Stimulated activated effector memory CD8-positive, alpha-beta T cell treated with anti-CD3 and anti-CD28 coated beads, Interleukin-12 subunit alpha, Interleukin-12 subunit beta, amount 100 ng/mL, for 72 hours (primary cell): ENCODE measurements around the gene MDFIC2.
"Not testable (repeated sequence)": the region's sequence is repeated elsewhere in the genome, so short reads cannot be mapped to it uniquely, and the experiment has no call there.

Experiments
- ATAC-seq: fragments of 150-1000 bp; cut with Tn5 transposase; 2 replicates; pipeline ENCODE4 v1.10.0; 2021
- DNase-seq, 2 donors: peaks; one replicate each; pipeline ENCODE4 v3.0.0; 2021 to 2022; ENCODE audit warnings: low spot score in 2 of 2
- H3K27ac Mint-ChIP-seq: one replicate; pipeline ENCODE4 v1.8.0; 2022; ENCODE audit warnings: mild to moderate bottlenecking, mixed read lengths
- H3K36me3 Mint-ChIP-seq: one replicate; pipeline ENCODE4 v1.8.0; 2022; ENCODE audit warnings: mild to moderate bottlenecking, mixed read lengths
- H3K4me1 Mint-ChIP-seq: one replicate; pipeline ENCODE4 v1.8.0; 2022; ENCODE audit warnings: mixed read lengths
- H3K4me3 Mint-ChIP-seq: one replicate; pipeline ENCODE4 v1.8.0; 2022; ENCODE audit warnings: mild to moderate bottlenecking, mixed read lengths
- H3K9me3 Mint-ChIP-seq: one replicate; pipeline ENCODE4 v1.8.0; 2022; ENCODE audit warnings: mixed read lengths

The MDFIC2 gene

GRCh38 chr3:70233112-70233511 is 79.3 kb downstream of the MDFIC2 start:
- no peaks in the 10 kb centered on the region for H3K36me3 Mint-ChIP-seq
- H3K4me1 Mint-ChIP-seq = no peaks in the 10 kb centered on the region
- no peak overlapping the region for H3K27ac Mint-ChIP-seq
- H3K9me3 Mint-ChIP-seq = peaks cover 12% of the 10 kb centered on the region
- DNase-seq (no peak), ATAC-seq (no peak)
- H3K4me3 Mint-ChIP-seq = no peak overlapping the region

- ATAC-seq (no peak), DNase-seq (no peak)
- H3K36me3 Mint-ChIP-seq = no peaks in the 10 kb centered on the region
These were observed 81.2 kb downstream of the MDFIC2 start for GRCh38 chr3:70231266-70231701.

GRCh38 chr3:70227437-70227836 is 85.0 kb downstream of the MDFIC2 start:
- Mint-ChIP-seq H3K9me3 (peaks cover 3% of the 10 kb centered on the region), H3K27ac (no peak overlapping the region), H3K4me1 (no peaks in the 10 kb centered on the region), H3K4me3 (no peak overlapping the region), H3K36me3 (no peaks in the 10 kb centered on the region)
- no peak for ATAC-seq
- DNase-seq = no peak

More at GRCh38 chr3:70231266-70231701, 81.2 kb downstream of the MDFIC2 start:
- no peak overlapping the region for H3K27ac Mint-ChIP-seq
- H3K4me3 Mint-ChIP-seq = no peak overlapping the region
- no peaks in the 10 kb centered on the region for H3K4me1 Mint-ChIP-seq
- H3K9me3 Mint-ChIP-seq = peaks cover 9% of the 10 kb centered on the region

GRCh38 chr3:70225146-70225545 is 87.3 kb downstream of the MDFIC2 start:
- Mint-ChIP-seq H3K36me3 (no peaks in the 10 kb centered on the region), H3K4me3 (no peak overlapping the region), H3K9me3 (no peaks in the 10 kb centered on the region), H3K4me1 (no peaks in the 10 kb centered on the region), H3K27ac (no peak overlapping the region)
- DNase-seq (no peak), ATAC-seq (no peak)

- Mint-ChIP-seq H3K4me3 (no peak overlapping the region), H3K36me3 (no peaks in the 10 kb centered on the region), H3K9me3 (peaks cover 2% of the 10 kb centered on the region), H3K4me1 (no peaks in the 10 kb centered on the region), H3K27ac (no peak overlapping the region)
- ATAC-seq = no peak
- DNase-seq = no peak
These were observed 88.1 kb downstream of the MDFIC2 start for GRCh38 chr3:70224337-70224736.

GRCh38 chr3:70218471-70218870 is 94.0 kb downstream of the MDFIC2 start:
- Mint-ChIP-seq H3K27ac (no peak overlapping the region), H3K4me3 (no peak overlapping the region), H3K36me3 (no peaks in the 10 kb centered on the region), H3K9me3 (peaks cover 3% of the 10 kb centered on the region), H3K4me1 (no peaks in the 10 kb centered on the region)
- ATAC-seq = no peak
- DNase-seq = no peak

GRCh38 chr3:70211274-70211673 is 101.2 kb downstream of the MDFIC2 start:
- DNase-seq, H3K27ac Mint-ChIP-seq, H3K4me1 Mint-ChIP-seq, H3K4me3 Mint-ChIP-seq, H3K9me3 Mint-ChIP-seq, H3K36me3 Mint-ChIP-seq, ATAC-seq: not testable (repeated sequence)

- H3K27ac Mint-ChIP-seq = no peak overlapping the region
- H3K4me1 Mint-ChIP-seq = no peaks in the 10 kb centered on the region
- DNase-seq (no peak), ATAC-seq (no peak)
- H3K4me3 Mint-ChIP-seq = no peak overlapping the region
- no peaks in the 10 kb centered on the region for H3K36me3 Mint-ChIP-seq
- peaks cover 19% of the 10 kb centered on the region for H3K9me3 Mint-ChIP-seq
These were observed 110.5 kb downstream of the MDFIC2 start for GRCh38 chr3:70201975-70202374.

GRCh38 chr3:70189884-70190473 is 122.5 kb downstream of the MDFIC2 start:
- no peaks in the 10 kb centered on the region for H3K4me1 Mint-ChIP-seq
- H3K4me3 Mint-ChIP-seq = no peak overlapping the region
- DNase-seq (no peak), ATAC-seq (no peak)
- H3K27ac Mint-ChIP-seq = no peak overlapping the region
- peaks cover 4% of the 10 kb centered on the region for H3K9me3 Mint-ChIP-seq
- H3K36me3 Mint-ChIP-seq = no peaks in the 10 kb centered on the region

GRCh38 chr3:70186221-70186620 is 126.2 kb downstream of the MDFIC2 start:
- no peak overlapping the region for H3K27ac Mint-ChIP-seq
- H3K4me1 Mint-ChIP-seq = no peaks in the 10 kb centered on the region
- peaks cover 8% of the 10 kb centered on the region for H3K9me3 Mint-ChIP-seq
- DNase-seq = no peak
- H3K4me3 Mint-ChIP-seq = no peak overlapping the region
- no peak for ATAC-seq
- no peaks in the 10 kb centered on the region for H3K36me3 Mint-ChIP-seq

- Mint-ChIP-seq H3K4me3 (no peak overlapping the region), H3K9me3 (peaks cover 8% of the 10 kb centered on the region), H3K4me1 (no peaks in the 10 kb centered on the region), H3K27ac (no peak overlapping the region), H3K36me3 (no peaks in the 10 kb centered on the region)
- no peak for ATAC-seq
- no peak for DNase-seq
These were observed 126.8 kb downstream of the MDFIC2 start for GRCh38 chr3:70185661-70186060.

- no peak overlapping the region for H3K27ac Mint-ChIP-seq
- H3K4me1 Mint-ChIP-seq = no peaks in the 10 kb centered on the region
- no peaks in the 10 kb centered on the region for H3K36me3 Mint-ChIP-seq
- H3K4me3 Mint-ChIP-seq = no peak overlapping the region
- DNase-seq (no peak), ATAC-seq (no peak)
- H3K9me3 Mint-ChIP-seq = peaks cover 8% of the 10 kb centered on the region
These were observed 128.5 kb downstream of the MDFIC2 start for GRCh38 chr3:70183781-70184504.

- ATAC-seq (no peak), DNase-seq (no peak)
- H3K27ac Mint-ChIP-seq = no peak overlapping the region
- H3K9me3 Mint-ChIP-seq = peaks cover 3% of the 10 kb centered on the region
- no peaks in the 10 kb centered on the region for H3K36me3 Mint-ChIP-seq
- H3K4me1 Mint-ChIP-seq = no peaks in the 10 kb centered on the region
- no peak overlapping the region for H3K4me3 Mint-ChIP-seq
These were observed 130.3 kb downstream of the MDFIC2 start for GRCh38 chr3:70182166-70182565.

GRCh38 chr3:70180664-70181063 is 131.8 kb downstream of the MDFIC2 start:
- DNase-seq = no peak
- H3K4me3 Mint-ChIP-seq = no peak overlapping the region
- no peak for ATAC-seq

GRCh38 chr3:70179111-70179510 is 133.3 kb downstream of the MDFIC2 start:
- peaks cover 3% of the 10 kb centered on the region for H3K9me3 Mint-ChIP-seq
- no peak for ATAC-seq
- H3K4me1 Mint-ChIP-seq = no peaks in the 10 kb centered on the region
- no peaks in the 10 kb centered on the region for H3K36me3 Mint-ChIP-seq
- no peak overlapping the region for H3K4me3 Mint-ChIP-seq
- no peak for DNase-seq
- no peak overlapping the region for H3K27ac Mint-ChIP-seq

More at GRCh38 chr3:70180664-70181063, 131.8 kb downstream of the MDFIC2 start:
- H3K4me1 Mint-ChIP-seq = no peaks in the 10 kb centered on the region
- H3K27ac Mint-ChIP-seq = no peak overlapping the region
- H3K36me3 Mint-ChIP-seq = no peaks in the 10 kb centered on the region
- H3K9me3 Mint-ChIP-seq = peaks cover 3% of the 10 kb centered on the region

GRCh38 chr3:70177881-70178645 is 134.4 kb downstream of the MDFIC2 start:
- Mint-ChIP-seq H3K4me3 (no peak overlapping the region), H3K27ac (no peak overlapping the region), H3K4me1 (no peaks in the 10 kb centered on the region), H3K9me3 (no peaks in the 10 kb centered on the region), H3K36me3 (no peaks in the 10 kb centered on the region)
- DNase-seq (no peak), ATAC-seq (no peak)
